Measurements from ENCODE around the gene NUPR1.
"Not testable (repeated sequence)": the region's sequence is repeated elsewhere in the genome, so short reads cannot be mapped to it uniquely, and the experiment has no call there.

The NUPR1 gene

DNA sequence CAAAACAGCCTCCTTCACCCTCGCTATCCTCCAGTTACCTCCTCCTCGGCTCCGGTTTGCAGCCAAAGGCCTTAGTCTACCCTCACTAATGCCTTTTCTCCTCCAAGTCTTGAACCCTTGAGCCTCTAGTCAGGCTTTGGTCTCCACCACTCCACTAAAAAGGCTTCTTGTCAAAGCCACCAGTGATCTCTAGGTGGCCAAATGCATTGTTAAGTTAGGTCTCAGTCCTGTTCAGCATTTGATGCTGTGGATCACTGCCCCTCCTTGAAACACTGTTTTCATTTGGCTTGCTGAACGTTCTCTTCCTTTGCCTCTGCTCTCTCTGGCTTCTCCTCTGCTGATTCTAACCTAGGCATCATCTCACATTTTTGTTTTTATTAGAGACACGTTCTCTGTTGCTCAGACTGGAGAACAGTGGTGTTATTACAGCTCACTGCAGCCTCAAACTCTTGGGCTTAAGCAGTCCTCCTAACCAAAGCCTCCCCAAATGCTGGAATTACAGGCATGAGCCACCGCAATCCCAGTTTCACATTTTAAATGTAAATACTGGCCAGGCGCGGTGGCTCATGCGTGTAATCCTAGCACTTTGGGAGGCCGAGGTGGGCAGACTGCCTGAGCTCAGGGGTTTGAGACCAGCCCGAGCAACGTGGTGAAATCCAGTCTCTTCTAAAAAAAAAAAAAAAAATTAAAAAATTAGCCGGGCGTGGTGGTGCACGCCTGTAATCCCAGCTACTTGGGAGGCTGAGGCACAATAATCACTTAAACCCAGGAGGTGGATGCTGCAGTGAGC, 16.1 kb upstream of the NUPR1 start:
- peak in 1 of 3 donors; percentile 5 for DNase-seq (ENCODE audit: low read depth in 3 of 3)

DNA sequence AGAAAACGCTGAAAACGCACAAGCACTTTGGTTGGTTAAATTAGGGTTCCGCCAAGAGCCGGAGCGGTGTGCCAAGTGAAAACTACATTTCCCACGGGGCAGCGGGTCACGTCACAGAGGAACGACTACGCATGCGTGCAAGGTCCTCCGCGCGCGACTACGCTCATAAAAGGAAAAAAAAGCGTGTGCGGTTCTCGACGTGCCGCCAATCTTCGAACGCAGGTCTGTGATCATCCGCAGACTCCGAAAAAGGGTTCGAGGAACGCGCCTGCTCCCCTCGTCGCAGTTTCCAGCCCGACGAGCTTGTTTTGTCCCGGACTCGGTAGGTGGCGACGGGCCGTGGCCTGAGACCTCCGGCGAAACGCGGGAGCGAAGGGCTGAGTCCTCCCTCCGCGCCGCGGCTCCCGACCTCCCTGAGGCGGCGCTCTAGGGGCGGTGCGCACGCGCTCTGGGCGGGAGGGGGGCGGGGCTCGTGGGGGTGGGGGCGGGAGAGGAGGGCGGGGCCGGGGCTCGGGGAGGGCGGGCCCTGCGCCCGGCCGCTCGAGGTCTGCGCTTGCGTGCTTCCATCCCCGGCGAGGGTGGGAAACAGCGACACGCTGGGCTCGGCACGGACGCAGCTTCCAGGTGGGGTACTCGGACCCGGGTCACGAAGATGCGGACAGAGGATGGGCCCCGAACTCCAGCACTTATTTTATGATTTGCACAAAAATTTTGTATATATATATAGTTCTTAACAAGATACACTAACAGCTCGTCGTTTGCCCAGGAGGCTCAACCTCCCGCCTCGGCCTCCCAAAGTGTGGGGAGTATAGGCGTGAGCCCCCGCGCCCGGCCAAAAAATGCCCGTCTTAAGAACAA, 15.2 kb upstream of the NUPR1 start, which contains the start of gene SGF29:
Gene SGF29, plus strand, starts transcription at position 145 of the 858 bp plus-strand sequence. CDS start 27,150 bp downstream, outside the sequence.
- peak; percentile 88 to 90 (median 89) for DNase-seq (ENCODE audit: low read depth in 3 of 3)

DNA sequence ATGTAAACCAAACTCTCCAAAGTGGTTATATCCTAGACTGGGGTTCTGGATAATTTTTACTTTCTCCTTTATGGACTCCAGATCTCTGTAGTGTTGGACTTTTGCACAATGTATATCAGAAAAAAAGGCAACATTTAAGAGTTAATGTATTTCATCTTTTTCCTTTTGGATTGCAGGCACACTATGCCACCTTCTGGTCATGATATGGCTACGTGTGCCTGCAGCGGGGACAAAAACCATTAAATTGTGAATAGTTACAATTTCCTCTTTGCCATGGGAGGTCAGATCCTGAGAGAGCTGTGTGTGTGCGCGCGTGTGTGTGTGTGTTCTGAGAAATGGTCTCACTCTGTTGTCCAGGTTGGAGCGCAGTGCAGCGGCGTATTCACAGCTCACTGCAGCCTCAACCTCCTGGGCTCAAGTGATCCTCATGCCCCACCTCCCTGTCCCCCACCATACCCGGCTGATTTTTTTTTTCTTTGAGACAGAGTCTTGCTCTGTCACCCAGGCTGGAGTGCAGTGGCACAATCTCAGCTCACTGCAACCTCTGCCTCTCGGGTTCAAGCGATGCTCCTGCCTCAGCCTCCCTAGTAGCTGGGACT, 10.6 kb upstream of the NUPR1 start:
- DNase-seq (ENCODE audit: low read depth in 3 of 3) = no peak

DNA sequence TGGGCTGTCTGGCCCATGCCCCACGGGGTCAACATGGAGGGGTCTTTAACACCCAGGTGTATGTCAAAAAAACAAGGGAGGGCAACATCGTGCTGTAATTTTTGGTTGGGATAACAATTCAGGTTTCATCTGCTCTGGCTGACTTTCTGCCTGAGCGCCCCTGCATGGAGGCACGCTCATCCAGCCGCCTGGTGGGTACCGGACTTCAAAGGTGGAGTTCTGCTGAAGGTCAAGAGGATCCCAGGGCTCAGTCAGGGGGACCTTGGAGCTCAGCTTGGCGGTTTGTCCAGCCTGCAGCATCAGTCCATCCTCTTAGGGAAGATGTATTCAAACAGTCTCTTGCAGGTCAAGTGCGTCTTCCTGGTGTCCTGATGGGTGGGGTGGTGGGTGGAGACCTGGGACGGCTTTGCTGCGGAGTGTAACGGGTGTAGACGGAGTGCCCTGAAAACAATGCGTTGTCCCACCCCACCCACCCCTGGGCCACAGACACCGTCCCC, 9.6 kb upstream of the NUPR1 start:
- DNase-seq (ENCODE audit: low read depth in 3 of 3) = no peak

DNA sequence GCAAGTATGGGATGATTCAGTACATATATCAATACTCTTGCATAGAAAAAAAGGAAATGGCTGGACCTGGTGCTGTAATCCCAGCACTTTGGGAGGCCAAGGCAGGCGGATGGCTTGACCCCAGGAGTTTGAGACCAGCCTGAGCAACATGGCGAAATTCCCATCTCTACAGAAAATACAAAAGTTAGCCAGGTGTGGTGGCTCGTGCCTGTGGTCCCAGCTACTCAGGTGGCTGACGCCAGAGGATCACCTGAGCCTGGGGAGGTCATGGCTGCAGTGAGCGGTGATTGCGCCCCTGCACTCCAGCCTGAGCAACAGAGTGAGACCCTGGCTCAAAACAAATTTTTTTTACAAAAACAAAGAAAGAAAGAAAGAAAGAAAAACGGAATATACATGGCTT, 7.9 kb upstream of the NUPR1 start:
- no peak for DNase-seq (ENCODE audit: low read depth in 3 of 3)

DNA sequence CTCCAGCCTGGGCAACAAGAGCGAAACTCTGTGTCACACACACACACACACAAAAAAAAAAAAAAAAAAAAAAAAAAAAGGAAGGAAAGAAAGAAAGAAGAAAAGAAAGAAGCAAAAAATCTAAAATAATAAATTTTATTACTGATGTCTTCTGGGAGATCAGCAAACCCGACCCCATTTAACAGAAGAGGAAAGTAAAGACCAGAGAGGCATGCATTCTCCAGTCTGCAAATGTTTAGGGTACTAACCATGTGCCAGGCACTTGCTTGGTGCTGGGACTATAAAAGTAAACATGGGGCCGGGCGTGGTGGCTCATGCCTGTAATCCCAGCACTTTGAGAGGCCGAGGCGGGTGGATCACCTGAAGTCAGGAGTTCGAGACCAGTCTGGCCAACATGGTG, 7.2 kb upstream of the NUPR1 start:
- not testable (repeated sequence) for DNase-seq (ENCODE audit: low read depth in 3 of 3)

DNA sequence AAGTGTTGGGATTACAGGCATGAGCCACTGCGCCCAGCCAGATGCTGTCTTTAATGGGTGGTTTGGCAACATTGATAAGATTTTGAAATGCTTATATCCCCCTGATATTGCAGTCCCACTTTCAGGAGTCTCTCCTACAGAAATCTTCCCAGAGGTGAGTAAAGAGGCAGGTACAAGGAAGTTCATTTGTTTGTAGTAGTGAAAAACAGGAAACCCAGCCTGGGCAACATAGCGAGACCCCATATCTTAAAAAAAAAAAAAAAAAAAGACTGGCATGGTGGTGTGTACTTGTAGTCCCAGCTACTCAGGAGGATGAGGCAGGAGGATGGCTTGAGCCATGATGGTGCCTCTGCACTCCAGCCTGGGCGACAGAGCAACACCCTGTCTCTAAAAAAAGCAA, 6.2 kb upstream of the NUPR1 start:
- no peak for DNase-seq (ENCODE audit: low read depth in 3 of 3)

DNA sequence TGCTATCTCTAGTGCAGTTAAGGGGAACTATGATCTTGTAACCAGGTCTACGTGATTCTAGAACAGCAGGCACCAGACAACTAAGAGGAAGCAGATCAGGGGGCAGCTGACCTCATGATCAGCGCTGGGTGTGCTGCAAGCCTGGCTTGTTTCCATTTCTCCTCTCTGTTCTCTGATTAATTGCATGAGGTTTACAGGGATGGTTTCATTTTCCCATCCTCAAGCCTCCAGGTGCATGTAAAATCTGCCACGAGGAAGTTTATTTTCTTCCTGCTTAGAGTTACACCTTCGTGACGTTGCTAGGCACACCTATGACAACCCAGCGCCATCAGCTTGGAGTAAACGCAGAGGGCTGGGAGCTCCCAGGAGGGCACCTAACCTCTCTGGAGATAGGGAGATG, 4.3 kb upstream of the NUPR1 start:
- no peak for DNase-seq (ENCODE audit: low read depth in 3 of 3)

DNA sequence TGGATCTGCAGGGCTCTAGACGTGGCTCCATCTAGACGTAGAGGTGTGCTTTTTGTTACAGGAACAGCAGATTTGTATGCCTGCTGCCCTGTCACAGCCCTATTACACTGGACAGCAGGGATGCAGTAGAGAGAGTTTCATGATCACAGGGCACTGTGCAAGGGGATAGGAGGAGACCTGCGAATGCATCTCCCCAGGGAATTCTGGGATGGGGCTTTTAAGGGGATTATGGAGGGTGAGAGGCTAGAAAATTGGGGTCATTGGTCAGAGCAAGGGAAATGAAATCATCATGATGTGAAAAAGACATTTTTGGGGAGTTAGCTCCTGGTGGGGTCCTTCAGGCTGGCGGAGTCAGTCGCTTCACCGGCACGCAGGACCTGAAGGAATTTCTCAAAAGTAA, 3.9 kb upstream of the NUPR1 start:
- no peak for DNase-seq (ENCODE audit: low read depth in 3 of 3)

DNA sequence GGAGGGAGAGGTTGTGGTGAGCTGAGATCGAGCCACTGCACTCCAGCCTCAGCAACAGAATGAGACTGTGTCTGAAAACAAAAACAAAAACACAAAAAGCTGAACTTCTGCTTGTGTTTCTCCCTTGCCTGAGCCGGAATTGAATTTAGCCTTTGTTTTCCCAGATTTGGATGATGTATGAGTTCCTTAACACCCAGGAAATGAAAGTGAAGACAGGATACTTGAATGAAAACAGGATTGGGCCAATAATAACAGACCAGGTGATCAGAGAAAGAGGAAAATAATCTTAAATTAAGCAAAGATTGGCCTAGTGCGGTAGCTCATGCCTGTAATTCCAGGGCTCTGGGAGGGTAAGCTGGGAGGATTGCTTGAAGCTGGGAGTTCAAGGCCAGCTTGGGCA, 1.6 kb upstream of the NUPR1 start:
- no peak for DNase-seq (ENCODE audit: low read depth in 3 of 3)

DNA sequence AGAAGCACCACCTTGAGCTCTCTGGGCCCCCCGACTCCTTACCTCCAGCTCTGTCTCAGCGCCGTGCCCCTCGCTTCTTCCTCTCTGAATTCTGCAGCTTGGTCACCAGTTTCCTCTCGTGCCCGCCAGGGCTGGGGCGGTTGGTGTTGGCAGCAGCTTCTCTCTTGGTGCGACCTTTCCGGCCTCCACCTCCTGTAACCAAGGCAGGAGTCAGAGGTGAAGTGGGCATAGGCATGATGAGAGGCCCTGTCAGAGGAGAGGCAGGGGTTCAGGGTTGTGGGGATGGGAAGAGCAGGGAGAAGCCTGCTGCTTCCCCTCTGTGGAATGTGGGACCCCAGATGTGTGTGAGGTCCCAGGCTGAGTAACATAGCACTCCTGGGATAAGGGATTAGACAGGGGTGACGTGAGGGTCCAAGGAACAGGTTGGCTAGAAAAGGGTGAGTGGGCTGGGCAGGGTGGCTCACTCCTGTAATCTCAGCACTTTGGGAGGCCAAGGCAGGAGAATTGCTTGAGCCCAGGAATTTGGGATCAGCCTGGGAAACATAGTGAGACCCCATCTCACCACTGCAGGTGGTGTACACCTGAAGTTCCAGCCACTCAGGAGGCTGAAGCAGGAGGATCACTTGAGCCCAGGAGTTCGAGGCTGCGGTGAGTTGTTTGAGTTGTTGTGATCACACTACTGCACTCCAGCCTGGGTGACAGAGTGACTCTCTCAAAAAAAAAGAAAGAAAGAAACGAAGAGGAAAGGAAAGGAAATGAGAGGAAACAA, 626 bp downstream of the NUPR1 start:
- DNase-seq (ENCODE audit: low read depth in 3 of 3) = no peak

DNA sequence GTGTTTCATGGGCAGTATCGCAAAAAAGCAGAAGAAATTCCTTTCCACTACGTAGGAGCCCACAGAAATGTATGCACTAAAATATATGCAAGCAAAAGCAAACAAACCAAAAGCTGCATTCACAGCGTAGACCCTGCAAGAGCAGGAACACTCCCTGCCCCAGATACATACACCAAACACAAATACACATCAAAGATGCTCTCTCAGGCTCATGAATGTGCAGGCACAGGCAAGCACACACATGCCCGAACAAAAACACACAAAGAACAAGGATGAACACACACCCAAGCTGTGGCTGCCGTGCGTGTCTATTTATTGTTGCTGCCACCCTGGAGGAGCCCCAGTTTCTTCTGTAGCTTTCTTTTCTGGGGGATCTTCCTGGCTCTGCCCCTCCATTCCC, 1.7 kb downstream of the NUPR1 start:
- no peak for DNase-seq (ENCODE audit: low read depth in 3 of 3)

DNA sequence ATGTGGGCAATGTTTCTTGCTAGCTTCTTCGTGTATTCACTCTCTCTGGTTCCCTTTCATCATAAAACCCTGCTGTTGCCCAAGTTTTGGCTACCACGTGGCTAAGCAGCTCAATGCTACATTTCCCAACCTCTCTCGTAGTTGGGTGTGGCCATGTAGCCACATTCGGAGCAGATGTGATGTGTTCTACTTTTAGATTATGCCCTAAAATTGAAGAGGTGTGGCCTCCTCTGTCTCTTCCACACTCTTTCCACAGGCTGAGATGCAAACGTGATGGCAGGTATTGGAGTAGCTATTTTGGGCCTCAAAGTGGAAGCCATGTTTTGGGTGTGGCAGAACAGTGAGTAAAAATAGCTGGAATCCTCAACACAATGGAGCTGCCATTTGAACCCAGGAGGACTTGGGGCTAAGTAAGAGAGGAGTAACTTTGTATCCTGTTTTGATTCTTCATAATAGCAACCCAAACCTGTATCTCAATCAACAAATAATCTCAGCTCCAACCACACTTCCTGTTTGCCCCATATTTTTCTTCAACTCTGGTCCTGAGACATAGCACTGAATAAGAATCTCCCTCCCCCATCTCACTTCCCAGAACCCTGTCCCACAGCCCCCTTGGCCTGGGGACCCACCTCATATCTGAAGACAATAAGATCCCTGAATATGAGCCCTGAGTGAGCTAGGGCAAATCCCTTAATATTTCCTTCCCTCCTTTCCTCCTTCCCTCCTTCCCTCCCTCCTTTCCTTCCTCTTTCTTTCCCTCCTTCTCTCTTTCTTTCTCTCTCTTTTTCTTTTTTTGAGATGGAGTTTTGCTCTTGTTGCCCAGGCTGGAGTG, 4.0 kb downstream of the NUPR1 start:
- DNase-seq (ENCODE audit: low read depth in 3 of 3) = no peak

DNA sequence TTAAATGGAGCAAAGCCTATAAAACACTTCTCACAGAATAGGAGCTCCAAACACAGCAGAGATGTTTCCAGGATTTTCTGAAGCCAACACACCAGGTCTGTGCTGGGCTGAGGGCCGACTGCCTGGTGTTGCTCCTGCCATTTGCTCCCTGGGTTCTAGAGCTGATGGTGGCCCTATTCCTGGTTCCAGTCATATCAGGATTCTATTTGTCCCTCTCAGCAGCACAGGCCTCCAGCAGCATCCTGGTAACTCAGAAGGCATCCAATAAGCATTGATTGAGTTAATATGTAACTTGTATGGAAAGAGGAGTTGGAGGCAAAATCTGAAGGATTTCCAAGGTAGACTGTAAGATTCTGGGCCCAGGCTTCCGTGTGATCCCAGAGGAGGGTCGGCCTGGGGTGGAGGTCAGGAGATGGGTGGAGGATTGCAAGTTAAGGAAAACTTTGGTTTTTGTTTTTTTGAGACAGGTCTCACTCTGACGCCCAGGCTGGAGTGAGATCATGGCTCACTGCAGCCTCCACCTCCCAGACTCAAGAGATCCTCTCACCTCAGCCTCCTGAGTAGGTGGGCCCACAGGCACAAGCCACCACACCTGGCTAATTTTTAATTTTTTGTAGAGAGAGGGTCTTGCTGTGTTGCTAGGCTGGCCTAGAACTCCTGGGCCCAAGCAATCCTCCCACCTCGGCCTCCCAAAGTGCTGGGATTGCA, 5.7 kb downstream of the NUPR1 start:
- no peak for DNase-seq (ENCODE audit: low read depth in 3 of 3)

DNA sequence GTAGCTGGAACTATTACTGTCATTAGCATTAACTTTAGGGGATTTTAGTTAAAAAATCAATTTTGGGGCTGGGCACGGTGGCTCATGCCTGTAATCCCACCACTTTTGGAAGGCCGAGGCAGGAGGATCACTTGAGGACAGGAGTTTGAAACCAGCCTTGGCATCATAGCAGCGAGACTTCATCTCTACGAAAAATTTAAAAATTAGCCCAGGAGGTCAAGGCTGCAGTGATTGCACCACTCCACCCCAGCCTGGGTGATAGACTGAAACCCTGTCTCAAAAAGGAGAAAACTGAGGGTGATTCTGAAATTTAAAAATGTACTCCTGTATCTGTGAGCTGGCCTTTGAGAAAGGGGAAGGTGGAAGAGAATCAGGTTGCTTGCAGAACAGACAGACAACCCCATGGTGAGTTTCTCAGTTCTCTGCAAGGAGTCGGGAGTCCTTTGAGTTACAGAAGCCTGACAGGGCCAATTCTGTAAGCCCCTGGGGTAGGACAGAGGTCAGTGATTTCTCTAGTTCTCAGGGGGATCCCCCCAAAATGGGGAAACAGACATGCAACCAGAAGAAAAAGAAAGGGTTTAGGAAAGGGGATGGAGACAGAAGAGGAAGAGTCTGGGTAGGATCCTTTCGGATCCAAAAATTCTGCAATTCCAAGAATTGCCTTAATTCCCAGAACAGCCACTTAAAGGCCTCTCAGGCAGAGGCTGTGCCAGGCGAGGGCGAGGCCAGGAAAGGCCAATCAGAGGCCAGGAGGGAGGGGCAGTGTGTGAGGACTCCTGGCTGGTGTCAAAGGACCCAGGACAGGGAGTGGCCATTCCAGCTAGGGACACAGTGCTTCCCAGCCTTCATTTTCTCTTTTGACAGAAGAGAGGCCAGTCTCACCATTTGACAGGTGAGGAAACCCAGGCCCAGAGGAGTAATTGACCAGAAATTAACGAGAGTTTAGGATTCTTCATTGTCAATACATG, 6.7 kb downstream of the NUPR1 start:
- no peak for DNase-seq (ENCODE audit: low read depth in 3 of 3)

DNA sequence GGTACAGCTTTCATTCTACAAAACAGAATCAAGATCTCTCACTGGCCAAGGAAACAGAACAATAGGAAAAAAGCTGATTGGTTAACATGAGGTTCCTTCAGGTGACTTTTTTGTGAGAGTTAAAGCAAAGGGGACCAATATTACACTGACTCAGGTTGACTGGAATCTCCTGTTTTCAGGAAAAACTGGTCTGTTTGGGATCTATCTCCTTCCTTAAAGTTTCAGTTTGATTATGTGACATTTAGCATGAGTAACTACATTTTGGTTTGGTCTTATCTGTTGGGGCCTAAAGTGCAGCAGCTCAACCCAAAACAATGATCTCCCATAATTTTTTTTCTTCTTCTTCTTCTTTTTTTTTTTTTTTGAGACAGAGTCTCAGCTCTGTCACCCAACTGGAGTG, 9.7 kb downstream of the NUPR1 start:
- no peak for DNase-seq (ENCODE audit: low read depth in 3 of 3)

DNA sequence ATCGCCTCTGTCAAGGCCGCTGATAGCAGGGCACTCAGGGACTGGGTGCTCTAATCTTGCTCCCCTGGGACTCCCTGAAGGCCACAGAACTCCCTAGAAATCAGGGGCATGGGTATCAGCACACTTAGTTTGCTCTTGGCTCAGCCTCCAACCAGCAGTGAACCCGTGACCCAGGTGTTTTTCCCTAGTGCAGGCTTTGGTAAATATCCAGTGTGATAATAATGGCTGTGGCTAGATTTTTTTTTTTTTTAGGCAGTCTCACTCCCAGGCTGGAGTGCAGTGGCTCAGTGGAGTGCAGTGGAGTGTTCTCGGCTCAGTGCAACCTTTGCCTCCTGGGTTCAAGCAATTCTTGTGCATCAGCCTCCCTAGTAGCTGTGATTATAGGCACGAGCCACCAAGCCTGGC, 10.3 kb downstream of the NUPR1 start:
- no peak for DNase-seq (ENCODE audit: low read depth in 3 of 3)

DNA sequence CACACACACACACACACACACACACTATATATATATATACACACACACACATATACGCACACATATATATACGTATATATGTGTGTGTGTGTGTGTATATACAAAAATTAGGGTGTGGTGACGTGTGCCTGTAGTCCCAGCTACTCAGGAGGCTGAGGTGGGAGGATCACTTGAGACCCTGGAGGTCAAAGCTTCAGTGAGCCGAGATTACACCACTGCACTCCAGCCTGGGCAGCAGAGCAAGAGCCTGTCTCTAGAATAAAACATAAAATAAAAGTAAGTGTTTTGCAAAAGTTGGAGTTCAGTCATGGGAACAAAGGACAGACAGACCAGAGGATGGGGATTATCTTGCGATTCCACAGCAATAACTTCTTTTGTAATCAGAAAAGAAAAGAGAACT, 10.8 kb downstream of the NUPR1 start:
- DNase-seq (ENCODE audit: low read depth in 3 of 3) = no peak
